ENCODE measurements around the gene BBS12. TPM values are rescaled to one million over a fixed set of nuclear protein-coding genes. Genes with fewer than 3 reads are reported as not detected.
A peak's percentile ranks its signal among the peaks of the same experiment; 100 is the strongest.

Gene BBS12
- total and polyA plus RNA-seq, 2 donors from 2014 or later = 8.3 to 9.9 TPM

DNA sequence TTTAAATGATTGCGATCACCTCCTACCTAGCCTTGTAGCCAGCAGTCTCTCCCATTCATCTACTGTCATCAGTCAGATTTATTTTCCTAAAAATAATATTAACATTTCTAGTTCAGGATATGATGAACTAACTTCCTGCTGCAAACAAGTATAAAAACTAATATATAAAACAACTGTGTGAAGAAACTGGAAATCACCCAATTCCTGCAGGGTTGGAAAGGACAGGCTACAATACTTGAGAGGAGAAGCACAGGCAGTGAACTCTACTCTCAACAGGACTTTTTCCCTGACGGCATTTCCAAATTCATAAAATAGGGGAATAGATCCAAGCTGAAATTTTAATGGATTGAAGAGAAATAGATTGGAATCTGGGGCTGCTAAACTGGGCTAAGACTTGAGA is 14.2 kb upstream of the BBS12 start:
- Histone ChIP-seq H3K27me3 (ENCODE audit: control insufficient read depth, insufficient read depth, low read length) (no peaks in the 10 kb centered on the region), H3K4me1 (ENCODE audit: control insufficient read depth in 2 of 3, insufficient read depth in 2 of 3, low read depth in 1 of 3, low read length in 3 of 3) (no peaks in the 10 kb centered on the region), H3K36me3 (ENCODE audit: control insufficient read depth in 2 of 3, insufficient read depth in 3 of 3, low read length in 3 of 3) (no peaks in the 10 kb centered on the region), H3K27ac (ENCODE audit: low read depth in 2 of 2, low read length in 2 of 2) (no peak overlapping the region), H3K4me3 (ENCODE audit: low read length in 3 of 3) (no peak overlapping the region), H3K9me3 (ENCODE audit: control insufficient read depth in 2 of 3, insufficient read depth in 1 of 3, low read length in 3 of 3) (no peaks in the 10 kb centered on the region), H3K9ac (ENCODE audit: low read length in 3 of 3) (no peak overlapping the region)
- intact Hi-C loops (cut with DNase I) = loop anchor here (10.0 kb wide), 1 partner anchor 113 kb away; no protein-coding TSS in a partner anchor
- TF ChIP-seq, protein P1, sequence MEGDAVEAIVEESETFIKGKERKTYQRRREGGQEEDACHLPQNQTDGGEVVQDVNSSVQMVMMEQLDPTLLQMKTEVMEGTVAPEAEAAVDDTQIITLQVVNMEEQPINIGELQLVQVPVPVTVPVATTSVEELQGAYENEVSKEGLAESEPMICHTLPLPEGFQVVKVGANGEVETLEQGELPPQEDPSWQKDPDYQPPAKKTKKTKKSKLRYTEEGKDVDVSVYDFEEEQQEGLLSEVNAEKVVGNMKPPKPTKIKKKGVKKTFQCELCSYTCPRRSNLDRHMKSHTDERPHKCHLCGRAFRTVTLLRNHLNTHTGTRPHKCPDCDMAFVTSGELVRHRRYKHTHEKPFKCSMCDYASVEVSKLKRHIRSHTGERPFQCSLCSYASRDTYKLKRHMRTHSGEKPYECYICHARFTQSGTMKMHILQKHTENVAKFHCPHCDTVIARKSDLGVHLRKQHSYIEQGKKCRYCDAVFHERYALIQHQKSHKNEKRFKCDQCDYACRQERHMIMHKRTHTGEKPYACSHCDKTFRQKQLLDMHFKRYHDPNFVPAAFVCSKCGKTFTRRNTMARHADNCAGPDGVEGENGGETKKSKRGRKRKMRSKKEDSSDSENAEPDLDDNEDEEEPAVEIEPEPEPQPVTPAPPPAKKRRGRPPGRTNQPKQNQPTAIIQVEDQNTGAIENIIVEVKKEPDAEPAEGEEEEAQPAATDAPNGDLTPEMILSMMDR (IDR thresholded peaks at IDR 0.05; ENCODE audit: borderline replicate concordance, extremely low read depth, insufficient read depth) = no peak
- DNase-seq (no peak), FAIRE-seq (no peak)

DNA sequence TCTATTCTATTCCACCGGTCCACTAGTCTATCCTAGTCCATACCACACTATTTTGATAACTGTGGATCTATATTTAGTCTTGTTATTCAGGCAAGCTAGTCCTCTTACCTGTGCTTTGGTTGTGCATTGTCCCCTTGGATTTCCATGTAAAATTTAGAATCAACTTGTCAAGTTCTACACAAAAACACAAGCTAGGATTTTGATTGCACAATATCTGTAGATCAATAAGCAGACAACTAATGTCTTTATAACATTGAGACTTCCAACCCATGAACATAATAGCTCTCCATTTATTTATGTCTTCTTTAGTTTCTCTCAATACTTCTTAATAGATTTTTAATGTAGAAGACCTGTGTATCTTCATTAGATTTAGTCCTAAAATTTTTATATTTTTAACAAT is 10.2 kb upstream of the BBS12 start:
- FAIRE-seq = no peak
- intact Hi-C loops (cut with DNase I) = no loop called here
- no peak overlapping the region for H3K27ac ChIP-seq (ENCODE audit: low read depth in 2 of 2, low read length in 2 of 2)

DNA sequence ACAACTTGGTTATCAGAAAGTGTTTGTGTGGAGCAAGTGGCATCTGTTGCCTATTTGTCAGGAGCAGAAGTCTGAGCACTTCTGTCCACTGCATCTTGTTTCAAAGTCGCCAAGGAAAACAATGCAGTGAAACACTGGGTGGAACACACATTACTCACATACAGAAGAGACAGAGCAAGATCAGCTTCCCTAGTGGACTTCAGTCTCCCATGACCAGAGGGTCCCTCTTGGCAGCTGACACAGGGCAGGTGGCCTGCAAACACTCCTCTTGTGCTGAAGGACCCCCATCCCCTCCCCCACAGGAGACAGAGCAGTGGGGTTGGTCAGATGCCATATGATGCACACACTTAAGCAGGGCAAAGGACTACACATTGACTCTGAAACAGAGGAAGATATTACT is 3.6 kb upstream of the BBS12 start:
- DNase-seq (peak in 4 of 5 donors; percentile 10 to 41 (median 16)), FAIRE-seq (no peak)
- Histone ChIP-seq H3K9ac (ENCODE audit: low read length in 3 of 3) (no peak overlapping the region), H3K4me3 (ENCODE audit: low read length in 3 of 3) (no peak overlapping the region), H3K4me1 (ENCODE audit: control insufficient read depth in 2 of 3, insufficient read depth in 2 of 3, low read depth in 1 of 3, low read length in 3 of 3) (peaks cover 0 to 2% (median 0%) of the 10 kb centered on the region in 3 donors), H3K9me3 (ENCODE audit: control insufficient read depth in 2 of 3, insufficient read depth in 1 of 3, low read length in 3 of 3) (no peaks in the 10 kb centered on the region), H3K27ac (ENCODE audit: low read depth in 2 of 2, low read length in 2 of 2) (no peak overlapping the region), H3K36me3 (ENCODE audit: control insufficient read depth in 2 of 3, insufficient read depth in 3 of 3, low read length in 3 of 3) (no peaks in the 10 kb centered on the region), H3K27me3 (ENCODE audit: control insufficient read depth, insufficient read depth, low read length) (no peaks in the 10 kb centered on the region)
- intact Hi-C loops (cut with DNase I) = no loop called here
- TF ChIP-seq, protein P1 (IDR thresholded peaks at IDR 0.05; ENCODE audit: borderline replicate concordance, extremely low read depth, insufficient read depth) = no peak

More for the DNA sequence above, 10.2 kb upstream of the BBS12 start:
- TF ChIP-seq, protein P1 (IDR thresholded peaks at IDR 0.05; ENCODE audit: borderline replicate concordance, extremely low read depth, insufficient read depth) = no peak
- Histone ChIP-seq H3K27me3 (ENCODE audit: control insufficient read depth, insufficient read depth, low read length) (no peaks in the 10 kb centered on the region), H3K36me3 (ENCODE audit: control insufficient read depth in 2 of 3, insufficient read depth in 3 of 3, low read length in 3 of 3) (no peaks in the 10 kb centered on the region), H3K4me3 (ENCODE audit: low read length in 3 of 3) (no peak overlapping the region), H3K4me1 (ENCODE audit: control insufficient read depth in 2 of 3, insufficient read depth in 2 of 3, low read depth in 1 of 3, low read length in 3 of 3) (no peaks in the 10 kb centered on the region), H3K9ac (ENCODE audit: low read length in 3 of 3) (no peak overlapping the region), H3K9me3 (ENCODE audit: control insufficient read depth in 2 of 3, insufficient read depth in 1 of 3, low read length in 3 of 3) (no peaks in the 10 kb centered on the region)
- no peak for DNase-seq

DNA sequence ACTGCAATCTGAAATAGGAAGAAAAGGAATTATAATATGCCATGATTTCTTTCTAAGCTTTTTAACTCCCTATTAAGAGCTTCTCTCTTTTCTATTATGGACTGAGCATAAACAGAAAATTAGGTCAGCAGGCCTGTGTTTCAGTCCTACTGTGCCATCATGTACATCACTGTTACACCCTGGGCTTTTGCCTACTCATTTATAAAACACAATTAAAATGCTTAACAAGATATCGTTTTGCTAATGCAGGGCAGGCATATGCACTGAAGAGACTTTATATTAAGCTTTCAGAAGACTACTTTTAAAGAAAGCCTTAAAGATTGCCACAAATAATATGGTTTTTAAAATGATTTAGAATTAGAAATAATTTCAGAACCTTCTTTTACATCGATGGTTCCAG is 828 bp upstream of the BBS12 start:
- DNase-seq (no peak), FAIRE-seq (no peak)
- TF ChIP-seq, protein P1 (IDR thresholded peaks at IDR 0.05; ENCODE audit: borderline replicate concordance, extremely low read depth, insufficient read depth) = no peak
- Histone ChIP-seq H3K36me3 (ENCODE audit: control insufficient read depth in 2 of 3, insufficient read depth in 3 of 3, low read length in 3 of 3) (no peaks in the 10 kb centered on the region), H3K27me3 (ENCODE audit: control insufficient read depth, insufficient read depth, low read length) (no peaks in the 10 kb centered on the region), H3K4me1 (ENCODE audit: control insufficient read depth in 2 of 3, insufficient read depth in 2 of 3, low read depth in 1 of 3, low read length in 3 of 3) (peaks cover 0 to 3% (median 2%) of the 10 kb centered on the region in 3 donors), H3K9me3 (ENCODE audit: control insufficient read depth in 2 of 3, insufficient read depth in 1 of 3, low read length in 3 of 3) (no peaks in the 10 kb centered on the region), H3K27ac (ENCODE audit: low read depth in 2 of 2, low read length in 2 of 2) (peak overlapping the region in 1 of 2 donors; percentile 45), H3K4me3 (ENCODE audit: low read length in 3 of 3) (peak overlapping the region in 2 of 3 donors; percentile 39 to 52), H3K9ac (ENCODE audit: low read length in 3 of 3) (peak overlapping the region in 1 of 3 donors; percentile 38)
- intact Hi-C loops (cut with DNase I) = no loop called here

Measured in kidney (tissue), 14 donors.